Vagina (tissue), 2 donors: ENCODE results near the gene BRINP1.

Experiments used
- CTCF ChIP-seq, 3 experiments: fragments of 450-650 bp in 2 of 3; fragments of 200-600 bp in 1 of 3; sonication (generic) in 1 of 3; IDR thresholded peaks; one replicate each; pipeline ENCODE4 v1.5.1; 2017 to 2019; ENCODE audit warnings: antibody characterized with exemption in 3 of 3, mild to moderate bottlenecking in 2 of 3, moderate library complexity in 2 of 3
- POLR2A ChIP-seq, 2 donors: fragments of 450-650 bp; IDR thresholded peaks; one replicate each; pipeline ENCODE4 v1.6.1; 2017; ENCODE audit warnings: antibody characterized with exemption in 2 of 2, mild to moderate bottlenecking in 2 of 2, moderate library complexity in 2 of 2
- POLR2AphosphoS5 ChIP-seq, 2 donors: sonication (generic); formaldehyde crosslinking; IDR thresholded peaks; one replicate each; pipeline ENCODE4 v1.9.0; 2017; ENCODE audit warnings: antibody characterized with exemption in 2 of 2, mild to moderate bottlenecking in 2 of 2, low read depth in 1 of 2; ENCODE audit not compliant: insufficient read depth in 1 of 2

- no peak for TF ChIP-seq POLR2A (IDR thresholded peaks at IDR 0.05)
- no peak for TF ChIP-seq POLR2AphosphoS5 (IDR thresholded peaks at IDR 0.05; ENCODE audit: insufficient read depth in 1 of 2, low read depth in 1 of 2)
- TF ChIP-seq CTCF (IDR thresholded peaks at IDR 0.05), result no peak
These were observed 141.8 kb downstream of the BRINP1 start for GRCh38 chr9:119227422-119227821.
